Endothelial cell of umbilical vein (primary cell): ENCODE results near the gene NQO2. TPM values are rescaled to one million over a fixed set of nuclear protein-coding genes. Genes with fewer than 3 reads are reported as not detected.
"Not testable (repeated sequence)": the region's sequence is repeated elsewhere in the genome, so short reads cannot be mapped to it uniquely, and the experiment has no call there.

Experiments
- BruUV-seq: library from RNA; stranded (reverse); fragments of 400-500 nt; replicated peaks from 2 replicates; lab custom pipeline; 2021; lab: Mats Ljungman, UMichigan
- CTCF ChIA-PET: fragments of 300-600, 350-600 bp; sonication (Branson Sonifier 250); formaldehyde crosslinking; loops from one replicate; lab custom pipeline; 2021; ENCODE audit warnings: antibody characterized with exemption, inconsistent platforms; lab: Charles Lee
- POLR2A ChIA-PET: fragments of 300-600, 350-600 bp; sonication (Branson Sonifier 250); formaldehyde crosslinking; loops from one replicate; lab custom pipeline; 2021; ENCODE audit warnings: antibody characterized with exemption, inconsistent platforms; lab: Charles Lee
- DNase-seq: peaks from one replicate; pipeline ENCODE4 v3.0.0-alpha.2; 2011; ENCODE audit warnings: low read depth, low spot score
- FAIRE-seq: peaks from 2 replicates; lab custom pipeline; 2011; peaks lifted over from hg19 to GRCh38; lab: Jason Lieb, UNC
- H2AFZ ChIP-seq: 2 replicates; pipeline ENCODE4 v1.6.0; 2012; ENCODE audit warnings: low read depth, low read length, control low read depth, inconsistent platforms
- H3K27ac ChIP-seq: 2 replicates; pipeline ENCODE4 v1.5.1; 2011; ENCODE audit warnings: low read depth, mild to moderate bottlenecking, control low read depth, low read length, moderate library complexity; ENCODE audit not compliant: insufficient read depth
- H3K27me3 ChIP-seq, 2 experiments: 2 replicates each; pipeline versions ENCODE4 v1.6.0 to v1.6.1; 2011; ENCODE audit warnings: low read length in 2 of 2, mixed read lengths in 1 of 2; ENCODE audit not compliant: control insufficient read depth in 2 of 2, insufficient read depth in 2 of 2
- H3K36me3 ChIP-seq, 2 experiments: 2 replicates in 1 of 2; 3 replicates in 1 of 2; pipeline ENCODE4 v1.5.1; 2011; ENCODE audit warnings: low read length in 2 of 2, mild to moderate bottlenecking in 1 of 2, moderate library complexity in 1 of 2; ENCODE audit not compliant: control insufficient read depth in 2 of 2, insufficient read depth in 2 of 2; ENCODE audit errors: extremely low read depth in 1 of 2
- H3K4me1 ChIP-seq: 3 replicates; pipeline ENCODE4 v1.5.1; 2011; ENCODE audit warnings: mild to moderate bottlenecking, low read length; ENCODE audit not compliant: control insufficient read depth, insufficient read depth; ENCODE audit errors: extremely low read depth
- H3K4me2 ChIP-seq: 2 replicates; pipeline ENCODE4 v1.6.1; 2011; ENCODE audit warnings: low read length, control low read depth, mixed read lengths; ENCODE audit not compliant: insufficient read depth
- H3K4me3 ChIP-seq, 3 experiments: fragments of 200-600 bp in 1 of 3; sonication (generic), shearing (Covaris generic) in 1 of 3; replicated peaks in 1 of 3; 2 replicates each; pipeline ENCODE4 v1.5.1; 2011 to 2016; ENCODE audit warnings: control low read depth in 3 of 3, low read length in 3 of 3, mild to moderate bottlenecking in 2 of 3, inconsistent platforms in 1 of 3, low read depth in 1 of 3, moderate library complexity in 1 of 3; ENCODE audit not compliant: insufficient read depth in 1 of 3
- H3K79me2 ChIP-seq: 2 replicates; pipeline ENCODE4 v1.6.0; 2012; ENCODE audit warnings: low read length, inconsistent platforms; ENCODE audit not compliant: control insufficient read depth, insufficient read depth
- H3K9ac ChIP-seq: replicated peaks from 2 replicates; pipeline ENCODE3; 2011; ENCODE audit warnings: low read length, control low read depth; ENCODE audit not compliant: insufficient read depth; ENCODE audit errors: extremely low read depth
- H3K9me1 ChIP-seq: replicated peaks from 3 replicates; pipeline ENCODE4 v1.6.0; 2011; ENCODE audit warnings: mild to moderate bottlenecking, low read length; ENCODE audit not compliant: control insufficient read depth, insufficient read depth; ENCODE audit errors: extremely low read depth
- H3K9me3 ChIP-seq: replicated peaks from 2 replicates; pipeline ENCODE4 v1.5.1; 2012; ENCODE audit warnings: low read length, inconsistent platforms; ENCODE audit not compliant: control insufficient read depth, insufficient read depth
- H4K20me1 ChIP-seq: replicated peaks from 2 replicates; pipeline ENCODE3; 2011; ENCODE audit warnings: mild to moderate bottlenecking, low read length; ENCODE audit not compliant: control insufficient read depth, insufficient read depth; ENCODE audit errors: extremely low read depth
- EZH2 ChIP-seq: IDR thresholded peaks from 2 replicates; pipeline ENCODE4 v1.6.1; 2012; ENCODE audit warnings: borderline replicate concordance, low read depth, mild to moderate bottlenecking, moderate library complexity, low read length, inconsistent platforms; ENCODE audit not compliant: severe bottlenecking
- MYC ChIP-seq: IDR thresholded peaks from one replicate; pipeline ENCODE4 v1.6.1; 2011; ENCODE audit warnings: mild to moderate bottlenecking, low read depth, low read length
- dilution Hi-C: fragments of 300-500 bp; cut with MboI; formaldehyde crosslinking; loops from one replicate; pipeline ENCODE4 v1.15.0; 2019; ENCODE audit warnings: low sequenced_read_pairs; ENCODE audit not compliant: extremely low pct_ligation_motif_present
- intact Hi-C: fragments of 100-400 bp; cut with micrococcal nuclease; formaldehyde crosslinking; loops from one replicate; pipeline ENCODE4 v1.10.0; 2022
- polyA plus RNA-seq, 4 experiments: library from polyadenylated mRNA; depleted of rRNA in 3 of 4; stranded (reverse) in 3 of 4; unstranded in 1 of 4; fragments of >200 nt; gene quantifications; 2 replicates each; pipeline versions ENCODE4 v1.2.1 to v1.2.3, GENCODE V29; 2011 to 2012; ENCODE audit warnings: missing spikeins in 1 of 4
- total RNA-seq: library from RNA; stranded (reverse); gene quantifications from 2 replicates; pipeline ENCODE4 v1.2.3, GENCODE V29; 2021

The NQO2 gene
- total and polyA plus RNA-seq, 2 donors (not counting 3 experiments of a cell fraction or from before 2014, with no cell fraction given) = 27.6 to 48.0 TPM

DNA sequence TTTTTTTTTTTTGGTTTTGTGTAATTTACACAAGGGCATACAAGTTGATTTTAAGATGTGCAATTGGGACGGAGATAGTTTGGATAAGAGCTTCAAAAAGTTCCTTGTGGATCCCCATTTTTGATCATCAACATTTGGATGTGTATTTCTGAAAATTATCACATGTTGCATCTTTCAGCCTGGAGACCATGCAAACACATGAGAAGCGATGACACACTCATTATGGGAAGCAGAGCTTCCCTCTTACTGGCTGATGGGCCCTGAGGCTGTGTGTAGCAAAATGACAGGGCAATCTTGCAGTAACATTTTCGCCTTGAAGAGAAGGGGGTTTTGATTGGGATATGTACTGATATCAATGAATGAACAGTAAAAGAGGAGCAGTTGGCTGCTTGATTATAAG, 46.6 kb downstream of the NQO2 start:
- no peak overlapping the region for H3K4me3 ChIP-seq
- H3K4me1 ChIP-seq = no peaks in the 10 kb centered on the region
- ChIA-PET CTCF (interaction anchor here (2.3 kb wide), 1 partner anchor 45 kb away, joined by 13 read pairs; no protein-coding TSS in a partner anchor), POLR2A (no interaction called here)
- intact Hi-C loops = no loop called here
- FAIRE-seq = no peak
- no peak overlapping the region for H3K9ac ChIP-seq
- no peak overlapping the region for H3K4me2 ChIP-seq
- H3K9me3 ChIP-seq = no peaks in the 10 kb centered on the region
- H3K27ac ChIP-seq = no peak overlapping the region
- H3K9me1 ChIP-seq = no peaks in the 10 kb centered on the region
- H4K20me1 ChIP-seq = no peaks in the 10 kb centered on the region
- H3K27me3 ChIP-seq = peaks cover 3 to 15% of the 10 kb centered on the region in 2 experiments
- H3K79me2 ChIP-seq = no peaks in the 10 kb centered on the region
- dilution Hi-C loops = no loop called here
- no peak overlapping the region for H2AFZ ChIP-seq
- TF ChIP-seq EZH2 (no peak), MYC (no peak)
- no TSS peak for BruUV-seq
- no peaks in the 10 kb centered on the region for H3K36me3 ChIP-seq
- no peak for DNase-seq

DNA sequence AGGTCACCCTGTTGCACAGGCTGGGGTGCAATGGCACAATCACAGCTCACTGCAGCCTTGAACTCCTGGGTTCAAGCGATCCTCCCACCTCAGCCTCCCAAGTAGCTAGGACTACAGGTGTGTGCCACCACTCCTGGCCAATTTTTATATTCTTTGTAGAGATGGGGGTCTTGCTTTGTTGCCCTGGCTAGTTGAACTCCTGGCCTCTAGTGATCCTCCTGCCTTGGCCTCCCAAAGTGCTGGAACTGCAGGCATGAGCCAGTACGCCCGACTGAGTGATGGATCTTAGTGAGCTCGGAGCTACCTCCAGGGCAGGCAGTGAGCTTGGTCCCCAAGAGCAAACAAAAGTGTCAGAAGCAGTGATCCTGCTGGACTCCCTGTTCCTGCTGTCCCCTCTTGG, 48.3 kb downstream of the NQO2 start:
- H4K20me1 ChIP-seq, H3K9me1 ChIP-seq, intact Hi-C loops, BruUV-seq, H3K27ac ChIP-seq, H3K4me3 ChIP-seq, H3K79me2 ChIP-seq, H3K36me3 ChIP-seq, H3K9me3 ChIP-seq, DNase-seq, POLR2A ChIA-PET, H3K4me1 ChIP-seq, H3K9ac ChIP-seq, FAIRE-seq, dilution Hi-C loops, H3K4me2 ChIP-seq, H2AFZ ChIP-seq: not testable (repeated sequence)
- peaks cover 3 to 15% of the 10 kb centered on the region in 2 experiments for H3K27me3 ChIP-seq
- CTCF ChIA-PET = interaction anchor here (0.7 to 1.0 kb wide), 2 partner anchors 46 to 48 kb away, joined by 3 to 4 read pairs; partner anchors contain the start of gene NQO2
